Effector memory CD4-positive, alpha-beta T cell (primary cell): ENCODE results near the gene ZNF526.

Source experiments
- DNase-seq, 3 donors: peaks; one replicate each; pipeline ENCODE4 v3.0.0-alpha.2; 2020
- H3K27ac ChIP-seq: 2 replicates; pipeline ENCODE4 v1.7.0; 2013; ENCODE audit warnings: mild to moderate bottlenecking, low read length, moderate library complexity; ENCODE audit not compliant: insufficient read depth, poor library complexity, severe bottlenecking
- H3K27me3 ChIP-seq: replicated peaks from 2 replicates; pipeline ENCODE4 v1.7.0; 2013; ENCODE audit warnings: mild to moderate bottlenecking, low read length; ENCODE audit not compliant: insufficient read depth, control insufficient read depth, poor library complexity, severe bottlenecking
- H3K36me3 ChIP-seq: 2 replicates; pipeline ENCODE4 v1.7.0; 2013; ENCODE audit warnings: mild to moderate bottlenecking, low read length, moderate library complexity; ENCODE audit not compliant: control insufficient read depth, insufficient read depth
- H3K4me1 ChIP-seq: 2 replicates; pipeline ENCODE4 v1.7.0; 2013; ENCODE audit warnings: low read length, mild to moderate bottlenecking; ENCODE audit not compliant: control insufficient read depth, insufficient read depth, poor library complexity, severe bottlenecking
- H3K4me3 ChIP-seq: 2 replicates; pipeline ENCODE4 v1.7.0; 2013; ENCODE audit warnings: low read length, low read depth, mild to moderate bottlenecking; ENCODE audit not compliant: insufficient read depth, poor library complexity, severe bottlenecking
- H3K9me3 ChIP-seq: 2 replicates; pipeline ENCODE4 v1.7.0; 2013; ENCODE audit warnings: mild to moderate bottlenecking, low read length, moderate library complexity; ENCODE audit not compliant: control insufficient read depth

The ZNF526 gene

GRCh38 chr19:42246922-42247639, 27.0 kb downstream of the ZNF526 start:
- no peak overlapping the region for H3K4me3 ChIP-seq
- H3K36me3 ChIP-seq, result peaks cover 11% of the 10 kb centered on the region
- H3K9me3 ChIP-seq, result no peaks in the 10 kb centered on the region
- DNase-seq, result no peak
- no peaks in the 10 kb centered on the region for H3K27me3 ChIP-seq
- H3K27ac ChIP-seq, result no peak overlapping the region
- peaks cover 28% of the 10 kb centered on the region for H3K4me1 ChIP-seq

- no peak overlapping the region for H3K27ac ChIP-seq
- no peak overlapping the region for H3K4me3 ChIP-seq
- no peaks in the 10 kb centered on the region for H3K27me3 ChIP-seq
- no peak for DNase-seq
- no peaks in the 10 kb centered on the region for H3K9me3 ChIP-seq
- peaks cover 11% of the 10 kb centered on the region for H3K36me3 ChIP-seq
- H3K4me1 ChIP-seq, result peaks cover 32% of the 10 kb centered on the region
Measured at GRCh38 chr19:42247640-42248199, 27.6 kb downstream of the ZNF526 start.

- H3K27me3 ChIP-seq, result no peaks in the 10 kb centered on the region
- H3K27ac ChIP-seq, result no peak overlapping the region
- H3K36me3 ChIP-seq, result peaks cover 11% of the 10 kb centered on the region
- DNase-seq, result no peak
- no peaks in the 10 kb centered on the region for H3K9me3 ChIP-seq
- no peak overlapping the region for H3K4me3 ChIP-seq
- H3K4me1 ChIP-seq, result peaks cover 35% of the 10 kb centered on the region
Measured at GRCh38 chr19:42248270-42249148, 28.4 kb downstream of the ZNF526 start.

GRCh38 chr19:42249149-42249750, 29.1 kb downstream of the ZNF526 start:
- Histone ChIP-seq H3K4me1 (peaks cover 28% of the 10 kb centered on the region), H3K9me3 (no peaks in the 10 kb centered on the region), H3K27me3 (no peaks in the 10 kb centered on the region), H3K27ac (no peak overlapping the region), H3K4me3 (no peak overlapping the region), H3K36me3 (peaks cover 11% of the 10 kb centered on the region)
- no peak for DNase-seq

GRCh38 chr19:42249769-42250168, 29.7 kb downstream of the ZNF526 start:
- DNase-seq, result no peak
- H3K4me3 ChIP-seq, result no peak overlapping the region
- H3K4me1 ChIP-seq, result peaks cover 27% of the 10 kb centered on the region
- peaks cover 11% of the 10 kb centered on the region for H3K36me3 ChIP-seq
- no peaks in the 10 kb centered on the region for H3K9me3 ChIP-seq
- H3K27me3 ChIP-seq, result no peaks in the 10 kb centered on the region
- no peak overlapping the region for H3K27ac ChIP-seq

GRCh38 chr19:42250183-42250665, 30.1 kb downstream of the ZNF526 start:
- no peaks in the 10 kb centered on the region for H3K27me3 ChIP-seq
- H3K9me3 ChIP-seq, result no peaks in the 10 kb centered on the region
- no peak overlapping the region for H3K4me3 ChIP-seq
- H3K36me3 ChIP-seq, result peaks cover 11% of the 10 kb centered on the region
- H3K27ac ChIP-seq, result no peak overlapping the region
- no peak for DNase-seq
- peaks cover 23% of the 10 kb centered on the region for H3K4me1 ChIP-seq

GRCh38 chr19:42250666-42251531, 30.8 kb downstream of the ZNF526 start:
- Histone ChIP-seq H3K36me3 (peaks cover 11% of the 10 kb centered on the region), H3K27ac (peak overlapping the region; percentile 27), H3K4me1 (peaks cover 30% of the 10 kb centered on the region), H3K9me3 (no peaks in the 10 kb centered on the region), H3K4me3 (no peak overlapping the region), H3K27me3 (no peaks in the 10 kb centered on the region)
- no peak for DNase-seq

GRCh38 chr19:42251572-42252358, 31.7 kb downstream of the ZNF526 start:
- Histone ChIP-seq H3K4me1 (peaks cover 31% of the 10 kb centered on the region), H3K9me3 (no peaks in the 10 kb centered on the region), H3K4me3 (no peak overlapping the region), H3K27me3 (no peaks in the 10 kb centered on the region), H3K36me3 (peaks cover 11% of the 10 kb centered on the region), H3K27ac (no peak overlapping the region)
- DNase-seq, result no peak
